GM18858 (cell line): ENCODE results near the gene KHSRP.

Experiments used
- ATAC-seq: cut with Tn5 transposase; IDR thresholded peaks from one replicate; pipeline ENCODE4 v1.9.1; 2021; ENCODE audit not compliant: unreplicated experiment

The KHSRP gene, protein sequence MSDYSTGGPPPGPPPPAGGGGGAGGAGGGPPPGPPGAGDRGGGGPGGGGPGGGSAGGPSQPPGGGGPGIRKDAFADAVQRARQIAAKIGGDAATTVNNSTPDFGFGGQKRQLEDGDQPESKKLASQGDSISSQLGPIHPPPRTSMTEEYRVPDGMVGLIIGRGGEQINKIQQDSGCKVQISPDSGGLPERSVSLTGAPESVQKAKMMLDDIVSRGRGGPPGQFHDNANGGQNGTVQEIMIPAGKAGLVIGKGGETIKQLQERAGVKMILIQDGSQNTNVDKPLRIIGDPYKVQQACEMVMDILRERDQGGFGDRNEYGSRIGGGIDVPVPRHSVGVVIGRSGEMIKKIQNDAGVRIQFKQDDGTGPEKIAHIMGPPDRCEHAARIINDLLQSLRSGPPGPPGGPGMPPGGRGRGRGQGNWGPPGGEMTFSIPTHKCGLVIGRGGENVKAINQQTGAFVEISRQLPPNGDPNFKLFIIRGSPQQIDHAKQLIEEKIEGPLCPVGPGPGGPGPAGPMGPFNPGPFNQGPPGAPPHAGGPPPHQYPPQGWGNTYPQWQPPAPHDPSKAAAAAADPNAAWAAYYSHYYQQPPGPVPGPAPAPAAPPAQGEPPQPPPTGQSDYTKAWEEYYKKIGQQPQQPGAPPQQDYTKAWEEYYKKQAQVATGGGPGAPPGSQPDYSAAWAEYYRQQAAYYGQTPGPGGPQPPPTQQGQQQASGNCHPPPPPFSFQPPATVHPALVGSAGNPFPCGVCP

DNA sequence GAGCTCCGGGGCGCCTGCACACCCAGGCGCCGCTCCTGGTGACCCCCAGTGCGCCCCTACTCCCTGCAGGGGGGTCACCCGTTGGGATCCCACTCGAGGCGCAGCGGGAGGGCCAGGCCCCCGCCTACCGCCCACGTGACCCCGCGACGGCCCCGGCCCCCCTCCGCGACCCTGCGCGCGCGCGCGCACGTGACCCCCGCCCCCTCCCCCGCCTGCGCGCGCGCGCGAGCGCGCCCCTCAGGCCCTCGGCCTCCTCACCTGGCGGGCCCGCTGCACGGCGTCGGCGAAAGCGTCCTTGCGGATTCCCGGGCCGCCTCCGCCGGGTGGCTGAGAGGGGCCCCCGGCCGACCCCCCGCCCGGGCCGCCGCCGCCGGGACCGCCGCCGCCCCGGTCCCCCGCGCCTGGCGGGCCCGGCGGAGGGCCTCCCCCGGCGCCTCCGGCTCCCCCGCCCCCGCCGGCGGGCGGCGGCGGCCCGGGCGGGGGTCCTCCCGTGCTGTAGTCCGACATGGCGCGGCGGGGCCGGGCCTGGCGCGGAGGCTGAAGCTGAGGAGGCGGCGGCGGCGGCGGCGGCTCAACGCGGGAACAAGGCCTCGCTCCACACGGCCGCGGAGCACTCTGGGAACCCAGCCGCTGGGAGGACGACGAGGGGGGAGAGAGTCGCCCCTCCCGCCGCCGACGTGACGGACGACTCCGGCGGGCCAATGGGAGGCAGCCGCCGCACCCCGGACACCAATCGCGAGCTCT is at the start of gene KHSRP:
KHSRP (minus strand) TSS at position 617 of the 744 bp plus-strand sequence; CDS start at position 507, 110 bp downstream.
- ATAC-seq: no peak

DNA sequence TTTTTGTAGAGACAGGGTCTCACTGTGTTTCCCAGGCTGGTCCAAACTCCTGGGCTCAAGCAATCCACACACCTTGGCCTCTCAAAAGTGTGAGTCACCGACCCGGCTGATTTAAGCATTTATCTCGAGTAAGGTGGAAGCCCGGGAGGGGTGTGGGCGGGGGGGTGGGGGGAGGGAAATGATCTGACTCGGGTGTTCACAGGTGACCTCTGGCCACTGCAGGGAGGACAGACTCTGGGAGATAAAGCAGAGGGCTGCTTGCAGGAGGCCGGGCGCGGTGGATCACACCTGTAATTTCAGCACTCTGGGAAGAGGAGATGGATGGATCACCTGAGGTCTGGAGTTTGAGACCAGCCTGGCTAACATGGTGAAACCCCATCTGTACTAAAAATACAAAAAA is 49.0 kb upstream of the KHSRP start:
- no peak for ATAC-seq

DNA sequence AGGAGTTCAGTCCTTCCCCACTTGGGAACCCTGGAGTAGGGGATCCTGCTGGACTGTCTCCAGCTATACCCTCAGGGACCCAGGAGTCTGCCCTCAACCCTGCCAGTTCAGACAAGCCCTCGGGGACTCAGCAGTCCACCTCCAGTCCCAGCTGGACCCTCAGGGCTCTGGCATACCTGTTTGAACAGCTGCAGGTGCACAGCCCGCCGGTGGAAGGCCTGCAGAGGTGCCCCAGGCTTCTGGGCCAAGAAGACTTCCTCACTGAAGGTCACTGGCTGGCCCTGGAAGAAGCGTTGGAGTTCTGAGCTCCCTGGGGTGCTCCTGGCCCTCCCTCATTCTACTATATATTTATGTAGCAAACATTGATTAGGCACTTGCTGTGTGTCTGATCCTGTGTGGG is 48.1 kb upstream of the KHSRP start:
- no peak for ATAC-seq

DNA sequence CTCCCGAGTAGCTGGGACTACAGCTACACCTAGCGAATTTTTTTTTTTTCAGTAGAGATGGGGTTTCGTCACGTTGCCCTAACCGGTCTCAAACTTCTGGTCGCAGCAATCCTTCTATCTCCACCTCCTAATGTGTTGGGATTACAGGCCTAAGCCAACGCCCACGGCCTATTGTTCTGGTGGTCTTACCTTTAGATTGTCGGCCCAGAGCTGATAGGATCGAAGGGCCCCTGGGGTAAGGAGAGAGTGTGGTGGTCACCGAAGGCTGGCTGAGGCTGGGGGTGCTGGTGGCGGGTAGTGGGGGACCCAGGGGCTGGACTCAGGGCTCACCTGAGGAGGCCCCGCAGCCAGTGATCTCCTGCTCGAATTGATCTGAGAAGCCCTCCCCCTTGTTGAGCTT is 46.5 kb upstream of the KHSRP start:
- no peak for ATAC-seq

DNA sequence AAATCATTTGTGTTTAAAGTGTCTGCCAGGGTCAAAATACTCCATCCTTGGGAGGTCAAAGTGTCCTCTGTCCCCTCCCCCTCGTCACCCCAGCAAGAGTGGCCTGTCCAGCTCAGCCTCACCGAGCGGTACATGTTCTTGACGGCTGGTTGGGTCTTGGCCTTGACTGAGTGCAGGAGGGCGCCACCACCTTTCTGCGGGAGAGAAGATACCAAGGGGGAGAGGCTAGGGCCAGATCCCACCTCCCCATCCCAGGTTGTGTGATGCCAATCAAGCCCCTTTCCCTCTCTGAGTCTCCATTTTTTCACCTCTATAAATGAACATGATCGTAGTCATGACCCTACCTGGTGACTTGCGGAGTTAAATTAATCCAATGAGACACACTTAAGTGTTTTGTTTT is 45.6 kb upstream of the KHSRP start:
- ATAC-seq: no peak

DNA sequence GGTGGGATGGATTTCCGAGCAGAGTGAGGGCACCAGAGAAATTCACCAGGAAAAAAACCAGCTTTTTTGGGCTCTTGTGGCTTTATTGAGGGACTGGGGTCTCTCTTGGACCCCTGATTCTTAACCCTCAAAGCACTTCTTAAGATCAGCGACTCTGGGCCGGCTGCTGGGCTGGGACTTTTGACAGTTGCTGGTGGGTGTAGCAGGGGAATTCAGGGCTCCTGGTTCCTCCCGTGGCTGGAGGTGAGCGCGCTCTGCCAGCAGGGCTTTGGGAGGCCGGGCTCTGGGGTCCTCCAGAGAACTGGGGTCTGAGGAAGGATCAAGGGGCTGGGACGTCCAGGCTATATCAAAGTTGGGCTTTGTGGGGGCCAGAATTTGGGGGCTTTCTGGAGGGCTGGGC is 42.8 kb upstream of the KHSRP start:
- no peak for ATAC-seq

DNA sequence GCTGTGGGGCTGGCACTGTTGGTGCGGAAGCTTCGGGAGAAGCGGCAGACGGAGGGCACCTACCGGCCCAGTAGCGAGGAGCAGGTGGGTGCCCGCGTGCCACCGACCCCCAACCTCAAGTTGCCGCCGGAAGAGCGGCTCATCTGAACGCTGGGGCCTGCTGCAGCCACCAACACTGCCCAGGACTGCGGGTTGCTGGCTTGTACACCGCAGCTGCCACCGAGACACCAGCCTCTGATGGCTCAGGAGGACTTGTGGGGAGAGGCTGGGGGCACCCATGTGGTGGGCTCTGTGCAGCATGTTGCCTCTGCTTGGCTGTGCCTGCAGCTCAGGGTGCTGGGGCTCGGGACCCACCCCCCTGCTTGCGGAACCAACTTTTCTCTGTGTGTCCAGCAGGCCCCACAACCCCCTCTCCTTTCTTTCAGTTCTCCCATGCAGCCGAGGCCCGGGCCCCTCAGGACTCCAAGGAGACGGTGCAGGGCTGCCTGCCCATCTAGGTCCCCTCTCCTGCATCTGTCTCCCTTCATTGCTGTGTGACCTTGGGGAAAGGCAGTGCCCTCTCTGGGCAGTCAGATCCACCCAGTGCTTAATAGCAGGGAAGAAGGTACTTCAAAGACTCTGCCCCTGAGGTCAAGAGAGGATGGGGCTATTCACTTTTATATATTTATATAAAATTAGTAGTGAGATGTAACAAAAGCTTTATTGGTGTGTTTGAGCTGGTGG is 42.1 kb upstream of the KHSRP start:
- ATAC-seq: no peak

DNA sequence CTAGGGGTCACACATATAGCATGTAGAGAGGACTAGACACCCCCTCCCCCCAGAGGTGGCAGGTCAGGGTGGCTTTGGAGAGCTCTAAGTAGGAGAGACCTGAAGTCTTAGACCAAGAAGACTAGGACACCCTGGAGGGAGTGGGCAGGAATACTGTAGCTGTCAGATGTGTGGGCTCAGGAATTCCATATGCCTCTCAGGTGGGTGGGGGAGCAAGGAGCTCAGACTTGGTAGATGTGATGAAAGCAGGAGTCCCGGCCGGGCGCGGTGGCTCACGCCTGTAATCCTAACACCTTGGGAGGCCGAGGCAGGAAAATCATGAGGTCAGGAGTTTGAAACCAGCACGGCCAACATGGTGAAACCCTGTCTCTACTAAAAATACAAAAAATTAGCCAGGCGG is 41.1 kb upstream of the KHSRP start:
- no peak for ATAC-seq

DNA sequence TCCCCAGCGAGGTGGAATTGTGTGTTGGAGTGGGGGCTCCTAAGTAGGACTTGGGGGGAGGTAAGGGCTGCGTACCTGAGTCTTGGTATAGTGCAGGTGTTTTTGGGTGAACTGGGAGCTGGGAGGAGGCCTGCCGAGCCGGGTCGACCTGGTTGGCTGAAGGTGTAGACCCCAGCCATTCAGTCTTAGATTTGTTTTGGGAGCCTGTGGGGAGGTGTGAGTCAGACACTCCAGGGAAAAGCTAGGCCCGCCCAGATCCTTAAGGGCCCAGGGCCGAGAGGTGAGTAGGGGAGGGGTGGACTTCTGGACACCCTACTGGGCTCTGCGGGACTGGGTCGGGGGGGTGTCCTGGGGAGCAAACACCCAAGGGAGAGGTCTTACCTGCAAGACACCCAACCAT is 40.4 kb upstream of the KHSRP start:
- ATAC-seq: no peak

DNA sequence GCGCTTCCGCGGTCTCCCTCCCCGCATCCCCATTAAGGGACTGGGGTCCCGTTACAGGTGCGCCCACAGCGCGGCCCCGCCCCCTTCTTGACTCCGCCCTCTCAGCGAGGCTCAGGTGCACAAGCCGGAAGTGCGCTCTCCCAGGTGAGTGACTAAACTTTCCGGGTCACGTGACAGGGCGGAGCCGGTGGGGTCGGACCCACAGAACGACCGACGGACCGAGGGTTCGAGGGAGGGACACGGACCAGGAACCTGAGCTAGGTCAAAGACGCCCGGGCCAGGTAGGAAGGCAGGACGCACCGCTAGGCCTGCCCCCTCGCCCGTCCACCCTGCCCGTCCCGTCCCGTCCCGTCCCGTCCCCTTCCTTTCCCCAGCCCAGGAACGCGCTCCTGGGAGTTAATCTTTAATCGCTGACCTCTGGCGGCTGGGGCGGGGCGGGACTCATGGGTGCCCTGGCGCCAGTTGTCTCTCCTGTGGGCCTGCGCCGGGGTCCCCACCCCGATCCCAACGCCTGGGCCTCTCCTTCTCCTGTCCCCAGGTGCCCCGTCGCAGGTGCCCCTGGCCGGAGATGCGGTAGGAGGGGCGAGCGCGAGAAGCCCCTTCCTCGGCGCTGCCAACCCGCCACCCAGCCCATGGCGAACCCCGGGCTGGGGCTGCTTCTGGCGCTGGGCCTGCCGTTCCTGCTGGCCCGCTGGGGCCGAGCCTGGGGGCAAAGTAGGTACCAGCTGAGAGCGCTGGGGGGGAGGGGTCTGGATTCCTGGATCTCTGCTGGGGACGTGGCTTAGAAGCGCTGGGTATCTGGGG is 39.7 kb upstream of the KHSRP start, which contains the start of gene CRB3:
CRB3 (plus strand) TSS at position 202 of the 804 bp plus-strand sequence; CDS start at position 633, 431 bp downstream.
- no peak for ATAC-seq

DNA sequence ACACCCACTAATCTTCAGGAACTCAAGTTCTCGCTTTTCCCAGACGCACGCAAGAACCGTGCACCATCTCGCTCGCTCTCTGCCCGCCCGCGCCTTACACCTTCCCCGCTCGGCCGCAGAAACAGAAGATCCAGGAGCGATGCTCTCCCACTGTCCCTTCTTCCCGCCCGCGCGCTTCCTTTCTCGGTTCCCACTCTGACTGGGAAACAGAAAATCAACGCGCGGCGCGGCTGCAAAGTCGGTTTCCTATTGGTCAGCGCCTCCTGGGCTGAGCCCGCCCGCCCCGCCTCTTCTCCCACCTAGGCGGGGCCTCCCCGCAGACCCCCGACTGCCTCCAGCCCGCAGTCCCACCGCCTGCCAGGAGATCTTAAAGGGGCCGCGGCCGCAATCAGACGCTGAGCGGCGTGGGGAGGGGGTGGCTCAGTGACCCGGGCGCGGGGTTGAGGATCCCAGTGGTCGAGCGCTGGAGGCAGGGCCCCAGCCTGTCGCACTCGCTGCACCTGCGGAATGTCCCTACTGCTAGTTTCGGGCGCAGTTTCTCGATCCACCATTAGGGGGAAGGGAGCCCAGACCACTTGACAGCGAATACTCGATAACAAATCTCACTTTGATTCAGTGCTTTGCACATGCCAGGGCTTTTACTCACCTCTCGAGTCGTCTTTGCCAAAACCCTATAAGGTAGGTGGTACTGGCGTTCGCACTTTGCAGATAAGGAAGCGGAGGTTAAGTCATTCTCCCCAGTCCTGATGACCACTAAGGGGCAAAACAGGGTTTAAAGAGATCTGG is 35.7 kb upstream of the KHSRP start:
- peak; percentile 50 for ATAC-seq

DNA sequence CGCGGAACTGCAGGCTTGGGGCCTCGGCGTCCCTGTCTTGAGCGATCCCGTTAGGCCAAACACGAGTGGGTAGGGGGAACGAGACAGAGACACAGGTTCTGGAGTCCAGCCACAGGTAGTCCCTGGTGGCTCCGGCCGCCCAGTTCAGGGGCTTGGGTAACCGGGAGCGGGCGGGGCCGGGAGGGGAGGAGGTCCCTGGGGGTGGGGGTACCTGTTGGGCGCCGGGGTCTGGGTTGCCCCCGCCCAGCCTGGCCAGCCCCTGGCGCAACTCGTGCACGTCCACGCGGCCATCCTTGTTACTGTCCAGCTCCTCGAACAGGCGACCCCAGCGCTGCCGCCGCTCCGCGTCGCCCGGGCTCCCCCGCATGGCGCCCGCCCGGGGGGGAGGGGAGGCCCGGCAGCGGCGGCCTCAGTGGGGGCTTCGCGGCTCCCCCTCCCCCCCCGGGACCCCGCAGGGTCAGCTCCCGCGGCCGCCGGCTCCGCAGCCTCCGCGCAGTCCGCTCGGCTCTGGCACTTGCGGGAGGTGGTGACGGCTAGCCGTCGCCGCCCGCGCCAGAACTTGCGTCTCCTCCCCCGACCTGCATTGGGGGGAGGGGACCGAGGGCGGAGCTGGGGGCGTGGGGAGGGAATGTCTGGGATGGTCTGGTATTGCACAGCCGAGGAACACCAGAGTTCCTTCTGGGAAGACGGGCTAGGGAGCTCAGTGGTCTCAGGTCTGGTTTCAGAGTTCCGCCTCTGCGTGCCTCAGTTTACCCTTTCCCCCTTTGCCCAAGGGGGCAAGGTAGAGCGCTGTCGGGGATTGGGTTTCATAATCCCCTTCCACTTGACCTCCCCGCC is 34.9 kb upstream of the KHSRP start, which contains the start of gene SLC25A23:
SLC25A23 (minus strand) TSS at position 531 of the 837 bp plus-strand sequence; CDS start at position 367, 164 bp downstream.
- ATAC-seq: peak; percentile 13

DNA sequence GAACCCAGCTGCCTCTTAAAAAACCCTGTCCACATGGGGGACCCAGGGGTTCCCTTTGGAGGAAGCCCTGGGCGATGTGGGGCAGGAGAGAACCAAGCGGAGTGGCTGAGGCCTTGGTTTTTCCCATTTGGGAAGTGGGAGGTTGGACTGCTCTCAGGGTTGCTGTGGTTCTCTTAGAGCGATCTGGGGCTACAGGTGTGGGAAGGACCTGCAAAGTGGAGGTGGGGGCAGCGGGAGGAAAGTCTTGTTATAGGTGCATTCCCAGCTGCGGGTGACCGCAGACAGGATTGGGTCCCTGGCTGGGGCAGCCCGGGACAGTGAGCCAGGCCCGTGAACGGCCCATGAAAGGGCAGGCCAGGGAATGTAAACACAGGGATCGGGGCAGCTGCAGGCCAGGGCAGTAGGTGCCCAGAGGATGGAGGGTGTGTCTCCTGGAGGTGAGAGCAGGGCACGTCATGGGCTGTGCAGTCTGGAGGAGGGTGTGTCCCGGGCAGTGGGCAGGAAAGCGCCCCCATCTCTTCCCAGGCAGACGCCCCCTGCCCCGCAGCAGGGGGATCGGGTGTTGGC is 34.2 kb upstream of the KHSRP start:
- ATAC-seq: no peak

DNA sequence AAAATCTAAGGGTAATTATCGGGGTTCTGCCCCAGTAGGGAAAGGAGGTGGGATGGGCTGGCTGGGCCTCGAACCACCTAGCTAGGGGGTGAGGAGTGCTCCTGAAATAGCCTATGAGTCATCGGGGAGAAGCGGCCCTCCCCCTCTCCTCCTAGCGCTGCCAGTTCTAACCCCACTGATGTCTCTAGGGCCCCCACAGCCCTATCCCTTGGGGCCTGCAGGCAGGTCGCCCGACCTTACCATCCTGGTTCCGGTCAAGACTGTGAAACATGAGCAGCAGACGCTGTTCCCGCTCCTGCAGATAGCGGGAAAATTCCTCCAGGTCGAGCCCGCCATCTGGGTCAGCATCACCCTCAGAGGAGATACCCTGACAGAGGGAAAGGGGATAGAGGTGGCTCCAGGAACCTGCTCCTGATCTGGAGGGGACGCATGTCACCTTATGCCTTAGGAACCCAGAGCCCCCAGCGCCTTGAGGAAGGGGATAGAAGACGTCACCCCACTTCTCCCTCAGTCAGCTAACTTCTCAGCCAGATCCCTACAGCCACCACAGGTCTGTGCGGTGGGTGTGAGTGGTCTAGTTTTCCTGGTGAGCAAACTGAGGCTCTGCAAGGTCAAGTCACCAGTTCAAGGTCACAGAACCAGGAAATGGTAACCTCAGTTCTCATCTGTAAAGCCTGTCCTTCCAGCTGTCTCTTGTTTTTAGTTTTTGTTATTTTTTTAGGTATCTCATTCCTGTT is 33.5 kb upstream of the KHSRP start:
- ATAC-seq: no peak

DNA sequence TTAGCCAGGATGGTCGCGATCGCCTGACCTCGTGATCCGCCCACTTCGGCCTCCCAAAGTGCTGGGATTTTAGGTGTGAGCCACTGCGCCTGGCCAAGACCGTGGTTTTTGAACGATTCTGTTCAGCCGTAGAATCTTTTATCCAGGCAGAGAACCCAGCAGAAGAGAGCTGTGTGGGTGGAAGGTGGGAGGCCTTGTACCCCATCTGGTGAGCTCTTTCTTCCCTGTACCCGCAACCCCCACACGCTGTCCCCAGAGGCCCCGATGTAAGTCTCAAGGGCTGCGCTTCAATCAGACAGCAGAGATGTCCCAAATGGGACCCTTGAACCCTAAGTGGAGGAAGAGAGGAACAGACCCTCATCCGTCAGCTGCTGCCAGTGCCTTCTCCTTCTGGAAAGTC is 31.3 kb upstream of the KHSRP start:
- no peak for ATAC-seq

DNA sequence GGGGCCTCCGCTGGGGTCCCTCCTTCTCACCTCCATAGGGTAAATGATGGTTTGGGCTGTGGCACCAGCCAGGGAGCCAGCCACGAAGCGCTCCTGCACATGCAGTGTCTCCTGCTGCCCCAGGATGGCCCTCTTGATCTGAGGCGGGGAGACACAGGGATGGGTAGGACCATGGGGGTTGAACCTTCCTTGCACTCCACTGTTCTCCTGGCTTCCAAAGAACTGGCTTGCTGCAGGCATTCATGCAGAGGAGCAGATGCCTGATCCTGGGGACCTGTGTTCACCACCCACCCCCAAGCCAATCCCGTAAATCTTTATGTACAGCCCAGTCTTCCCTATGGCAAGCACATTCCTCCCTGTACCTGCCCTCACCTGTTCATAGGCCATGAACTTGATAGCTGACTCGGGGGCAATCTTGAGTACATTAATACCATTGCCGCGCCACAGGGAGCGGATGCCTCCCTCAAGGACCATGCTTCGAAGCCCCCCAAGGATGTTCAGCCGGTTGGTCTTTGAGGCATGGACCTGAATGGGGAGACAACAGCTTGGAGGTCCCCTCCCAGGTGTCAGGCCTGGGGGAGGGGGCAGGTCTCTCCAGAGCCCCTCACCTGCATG is 29.4 kb upstream of the KHSRP start:
- no peak for ATAC-seq

DNA sequence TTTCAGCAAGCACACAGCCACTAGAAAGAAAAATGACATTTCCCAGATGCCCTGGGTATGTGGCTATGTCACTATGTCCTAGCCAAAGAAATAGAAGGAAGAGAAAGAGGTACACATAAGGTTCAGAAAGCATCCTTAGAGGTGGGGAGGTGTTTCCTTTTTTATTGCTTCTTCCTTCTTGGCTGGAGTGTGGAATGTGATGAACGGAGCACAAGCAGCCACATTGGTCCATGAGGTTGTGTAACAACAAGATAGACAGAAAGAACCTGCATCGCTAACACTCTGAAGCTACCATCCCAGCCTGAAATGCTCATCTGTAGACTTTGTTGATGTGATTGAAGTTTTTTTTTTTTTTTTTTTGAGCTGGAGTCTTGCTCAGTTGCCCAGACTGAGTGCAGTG is 28.3 kb upstream of the KHSRP start:
- no peak for ATAC-seq
